Calu3 (cell line): ENCODE results near the gene PSMF1. TPM values are rescaled to one million over a fixed set of nuclear protein-coding genes. Genes with fewer than 3 reads are reported as not detected.
A peak's percentile ranks its signal among the peaks of the same experiment; 100 is the strongest.

Source experiments
- BruUV-seq: library from RNA; stranded (reverse); fragments of 400-500 nt; replicated peaks from 2 replicates; lab custom pipeline; 2021; lab: Mats Ljungman, UMichigan
- CTCF ChIA-PET: fragments of 300-600 bp; sonication (Branson Sonifier 250); formaldehyde crosslinking; loops from one replicate; lab custom pipeline; 2022; ENCODE audit warnings: antibody characterized with exemption; lab: Charles Lee
- DNase-seq: peaks from one replicate; pipeline ENCODE4 v3.0.0; 2022
- H3K27ac Mint-ChIP-seq: one replicate; pipeline ENCODE4 v1.8.0; 2022; ENCODE audit warnings: mixed read lengths; ENCODE audit not compliant: unreplicated experiment
- H3K27me3 Mint-ChIP-seq: one replicate; pipeline ENCODE4 v1.8.0; 2022; ENCODE audit warnings: mixed read lengths; ENCODE audit not compliant: unreplicated experiment
- H3K36me3 Mint-ChIP-seq: one replicate; pipeline ENCODE4 v1.8.0; 2022; ENCODE audit warnings: mild to moderate bottlenecking, moderate library complexity, mixed read lengths; ENCODE audit not compliant: insufficient read depth, unreplicated experiment
- H3K4me1 Mint-ChIP-seq: one replicate; pipeline ENCODE4 v1.8.0; 2022; ENCODE audit warnings: mild to moderate bottlenecking, low read depth, mixed read lengths; ENCODE audit not compliant: unreplicated experiment
- H3K4me3 Mint-ChIP-seq: one replicate; pipeline ENCODE4 v1.8.0; 2022; ENCODE audit warnings: mild to moderate bottlenecking, low read depth, moderate library complexity, mixed read lengths; ENCODE audit not compliant: unreplicated experiment
- H3K9me3 Mint-ChIP-seq: one replicate; pipeline ENCODE4 v1.8.0; 2022; ENCODE audit warnings: low read depth, mixed read lengths; ENCODE audit not compliant: unreplicated experiment
- intact Hi-C: fragments of 100-400 bp; cut with micrococcal nuclease; formaldehyde crosslinking; loops from one replicate; pipeline ENCODE4 v1.10.0; 2022; ENCODE audit not compliant: unreplicated experiment
- total RNA-seq: library from RNA; stranded (reverse); gene quantifications from 2 replicates; pipeline ENCODE4 v1.2.3, GENCODE V29; 2022
- TF ChIP-seq, protein P1 (sequence below): fragments of 200-600 bp; IDR thresholded peaks from one replicate; pipeline ENCODE4 v1.8.0; 2022; ENCODE audit warnings: antibody characterized with exemption; ENCODE audit not compliant: unreplicated experiment

Gene PSMF1
- total RNA-seq, 1 experiment from 2014 or later, result 112 TPM

DNA sequence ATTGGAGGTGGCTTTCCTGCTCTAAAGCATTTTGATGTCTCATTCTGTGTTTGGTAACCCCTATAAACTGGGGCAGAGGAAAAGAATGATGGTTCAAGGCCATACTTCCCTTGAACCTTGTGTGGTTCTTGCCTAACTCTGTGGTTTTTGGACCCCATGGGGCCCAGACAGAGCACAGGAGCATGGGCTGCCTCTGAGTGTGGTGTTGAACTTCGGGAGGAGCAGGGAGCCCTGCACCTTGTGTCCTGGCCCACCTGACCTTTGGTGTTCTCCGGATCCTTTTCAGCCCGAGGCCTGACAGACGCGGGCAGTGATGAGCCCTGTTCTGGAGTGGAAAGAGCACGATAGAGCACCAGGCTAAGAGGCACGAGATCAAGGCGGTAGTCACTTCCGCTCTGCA lies 47.5 kb downstream of the PSMF1 start:
- no peak overlapping the region for H3K27ac Mint-ChIP-seq
- peaks cover 23% of the 10 kb centered on the region for H3K36me3 Mint-ChIP-seq
- no peak overlapping the region for H3K4me3 Mint-ChIP-seq
- no peaks in the 10 kb centered on the region for H3K9me3 Mint-ChIP-seq
- no peaks in the 10 kb centered on the region for H3K27me3 Mint-ChIP-seq
- CTCF ChIA-PET, result interaction anchor here (0.6 kb wide), 1 partner anchor 38 kb away, joined by 5 read pairs; the partner anchor contains the start of gene C20orf202
- BruUV-seq, result no TSS peak
- intact Hi-C loops, result no loop called here
- DNase-seq, result no peak
- TF ChIP-seq, protein P1, sequence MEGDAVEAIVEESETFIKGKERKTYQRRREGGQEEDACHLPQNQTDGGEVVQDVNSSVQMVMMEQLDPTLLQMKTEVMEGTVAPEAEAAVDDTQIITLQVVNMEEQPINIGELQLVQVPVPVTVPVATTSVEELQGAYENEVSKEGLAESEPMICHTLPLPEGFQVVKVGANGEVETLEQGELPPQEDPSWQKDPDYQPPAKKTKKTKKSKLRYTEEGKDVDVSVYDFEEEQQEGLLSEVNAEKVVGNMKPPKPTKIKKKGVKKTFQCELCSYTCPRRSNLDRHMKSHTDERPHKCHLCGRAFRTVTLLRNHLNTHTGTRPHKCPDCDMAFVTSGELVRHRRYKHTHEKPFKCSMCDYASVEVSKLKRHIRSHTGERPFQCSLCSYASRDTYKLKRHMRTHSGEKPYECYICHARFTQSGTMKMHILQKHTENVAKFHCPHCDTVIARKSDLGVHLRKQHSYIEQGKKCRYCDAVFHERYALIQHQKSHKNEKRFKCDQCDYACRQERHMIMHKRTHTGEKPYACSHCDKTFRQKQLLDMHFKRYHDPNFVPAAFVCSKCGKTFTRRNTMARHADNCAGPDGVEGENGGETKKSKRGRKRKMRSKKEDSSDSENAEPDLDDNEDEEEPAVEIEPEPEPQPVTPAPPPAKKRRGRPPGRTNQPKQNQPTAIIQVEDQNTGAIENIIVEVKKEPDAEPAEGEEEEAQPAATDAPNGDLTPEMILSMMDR, result no peak
- H3K4me1 Mint-ChIP-seq, result no peaks in the 10 kb centered on the region

GRCh38 chr20:1166948-1167720 lies 48.7 kb downstream of the PSMF1 start:
- H3K27ac Mint-ChIP-seq, result no peak overlapping the region
- no peak overlapping the region for H3K4me3 Mint-ChIP-seq
- no peaks in the 10 kb centered on the region for H3K4me1 Mint-ChIP-seq
- peaks cover 23% of the 10 kb centered on the region for H3K36me3 Mint-ChIP-seq
- H3K27me3 Mint-ChIP-seq, result no peaks in the 10 kb centered on the region
- no TSS peak for BruUV-seq
- no peak for DNase-seq
- CTCF ChIA-PET, result interaction anchor here (0.6 kb wide), 1 partner anchor 17 kb away, joined by 6 read pairs; no protein-coding TSS in a partner anchor
- intact Hi-C loops, result no loop called here
- TF ChIP-seq, protein P1, result no peak
- no peaks in the 10 kb centered on the region for H3K9me3 Mint-ChIP-seq

- CTCF ChIA-PET, result no interaction called here
- H3K27me3 Mint-ChIP-seq, result no peaks in the 10 kb centered on the region
- intact Hi-C loops, result no loop called here
- no TSS peak for BruUV-seq
- peaks cover 20% of the 10 kb centered on the region for H3K36me3 Mint-ChIP-seq
- H3K9me3 Mint-ChIP-seq, result no peaks in the 10 kb centered on the region
- TF ChIP-seq, protein P1, result no peak
- no peak for DNase-seq
- H3K27ac Mint-ChIP-seq, result no peak overlapping the region
- H3K4me1 Mint-ChIP-seq, result no peaks in the 10 kb centered on the region
- H3K4me3 Mint-ChIP-seq, result no peak overlapping the region
Observed at GRCh38 chr20:1169224-1169623, 50.8 kb downstream of the PSMF1 start.

- H3K9me3 Mint-ChIP-seq, result no peaks in the 10 kb centered on the region
- H3K36me3 Mint-ChIP-seq, result peaks cover 11% of the 10 kb centered on the region
- peak; percentile 3 for DNase-seq
- TF ChIP-seq, protein P1, result no peak
- no TSS peak for BruUV-seq
- no peaks in the 10 kb centered on the region for H3K27me3 Mint-ChIP-seq
- CTCF ChIA-PET, result no interaction called here
- no peak overlapping the region for H3K27ac Mint-ChIP-seq
- intact Hi-C loops, result no loop called here
- H3K4me1 Mint-ChIP-seq, result no peaks in the 10 kb centered on the region
- no peak overlapping the region for H3K4me3 Mint-ChIP-seq
Observed at GRCh38 chr20:1171461-1172093, 53.2 kb downstream of the PSMF1 start.
